SK-N-SH treated with all-trans-retinoic acid at 6 μM for 48 hours (cell line): ENCODE results near the gene SLC33A1.

Experiments used
- ATAC-seq: fragments of 200-7000 bp; cut with Tn5 transposase; 3 replicates; pipeline ENCODE4 v1.9.1; 2020; ENCODE audit warnings: mild to moderate bottlenecking, moderate library complexity
- ARNTL ChIP-seq: fragments of 450-650 bp; formaldehyde crosslinking; IDR thresholded peaks from 2 replicates; pipeline ENCODE4 v1.5.0; 2020; ENCODE audit warnings: low read depth, mild to moderate bottlenecking, moderate library complexity, borderline replicate concordance
- BACH2 ChIP-seq: fragments of 250-450 bp; sonication (Bioruptor Pico); IDR thresholded peaks from 2 replicates; pipeline ENCODE4 v1.9.0; 2021; ENCODE audit warnings: mild to moderate bottlenecking, borderline replicate concordance
- CREB5 ChIP-seq: fragments of 250-450 bp; sonication (Bioruptor Pico); IDR thresholded peaks from 2 replicates; pipeline ENCODE4 v1.5.1; 2020; ENCODE audit warnings: low read depth, mild to moderate bottlenecking, moderate library complexity
- CSRNP3 ChIP-seq: fragments of 250-450 bp; sonication (Bioruptor Pico); IDR thresholded peaks from 2 replicates; pipeline ENCODE4 v1.5.1; 2021; ENCODE audit warnings: mild to moderate bottlenecking, moderate library complexity
- ESRRG ChIP-seq: fragments of 250-450 bp; sonication (Bioruptor Pico); IDR thresholded peaks from 2 replicates; pipeline ENCODE4 v1.6.1; 2021; ENCODE audit warnings: mild to moderate bottlenecking
- ISL1 ChIP-seq: fragments of 250-450 bp; sonication (Bioruptor Pico); IDR thresholded peaks from 2 replicates; pipeline ENCODE4 v2.1.2; 2022; ENCODE audit warnings: mild to moderate bottlenecking, moderate library complexity
- OSR1 ChIP-seq: fragments of 250-450 bp; sonication (Bioruptor Pico); IDR thresholded peaks from 2 replicates; pipeline ENCODE4 v1.8.0; 2022; ENCODE audit warnings: moderate library complexity, mild to moderate bottlenecking, inconsistent platforms
- POU6F1 ChIP-seq: fragments of 250-450 bp; sonication (Bioruptor Pico); IDR thresholded peaks from 2 replicates; pipeline ENCODE4 v1.8.0; 2021; ENCODE audit warnings: low read depth, mild to moderate bottlenecking, moderate library complexity, borderline replicate concordance
- PPARA ChIP-seq: fragments of 250-450 bp; sonication (Bioruptor Pico); IDR thresholded peaks from 2 replicates; pipeline ENCODE4 v1.5.0; 2020; ENCODE audit warnings: mild to moderate bottlenecking, borderline replicate concordance
- RARB ChIP-seq: fragments of 250-450 bp; sonication (Bioruptor Pico); IDR thresholded peaks from 2 replicates; pipeline ENCODE4 v1.8.0; 2021; ENCODE audit warnings: mild to moderate bottlenecking, moderate library complexity
- SNAI2 ChIP-seq: fragments of 250-450 bp; sonication (Bioruptor Pico); IDR thresholded peaks from 2 replicates; pipeline ENCODE4 v1.5.0; 2020; ENCODE audit warnings: mild to moderate bottlenecking, moderate library complexity
- TCF4 ChIP-seq: fragments of 250-450 bp; sonication (Bioruptor Pico); IDR thresholded peaks from 2 replicates; pipeline ENCODE4 v1.8.0; 2021; ENCODE audit warnings: mild to moderate bottlenecking, moderate library complexity, borderline replicate concordance
- TSHZ2 ChIP-seq: fragments of 250-450 bp; sonication (Bioruptor Pico); IDR thresholded peaks from 2 replicates; pipeline ENCODE4 v1.5.0; 2020; ENCODE audit warnings: mild to moderate bottlenecking, moderate library complexity
- ZC3H10 ChIP-seq: fragments of 250-450 bp; sonication (Bioruptor Pico); IDR thresholded peaks from 2 replicates; pipeline ENCODE4 v1.5.1; 2021; ENCODE audit warnings: mild to moderate bottlenecking, moderate library complexity
- ZFP3 ChIP-seq: fragments of 250-450 bp; sonication (Bioruptor Pico); IDR thresholded peaks from 2 replicates; pipeline ENCODE4 v1.5.0; 2020; ENCODE audit warnings: mild to moderate bottlenecking, moderate library complexity
- ZFP30 ChIP-seq: fragments of 450-650 bp; formaldehyde crosslinking; IDR thresholded peaks from 2 replicates; pipeline ENCODE4 v1.5.0; 2022; ENCODE audit warnings: mild to moderate bottlenecking, moderate library complexity
- ZNF565 ChIP-seq: fragments of 450-650 bp; formaldehyde crosslinking; conservative IDR thresholded peaks from 2 replicates; pipeline ENCODE4 v1.5.0; 2020; ENCODE audit warnings: low read depth, mild to moderate bottlenecking, moderate library complexity

The SLC33A1 gene

GRCh38 chr3:155870945-155871745 lies 16.9 kb upstream of the SLC33A1 start (continued):
- TF ChIP-seq TSHZ2 (CRISPR knock-in tag) (no peak), ZFP30 (no peak; the same call in 1 of the 2 replicates), TCF4 (CRISPR knock-in tag) (no peak), CSRNP3 (no peak)

- peak; percentile 91 for ATAC-seq
Observed at GRCh38 chr3:155870133-155870944, 16.1 kb upstream of the SLC33A1 start, which contains the start of gene GMPS. GMPS (plus strand) TSS chr3:155870650; CDS start chr3:155870871, 221 bp downstream.

More at GRCh38 chr3:155870133-155870944, 16.1 kb upstream of the SLC33A1 start, which contains the start of gene GMPS:
- TF ChIP-seq SNAI2 (no peak), BACH2 (CRISPR knock-in tag) (no peak), ZFP30 (no peak), TSHZ2 (CRISPR knock-in tag) (no peak), RARB (CRISPR knock-in tag) (no peak), PPARA (CRISPR knock-in tag) (no peak), ISL1 (CRISPR knock-in tag) (no peak), ZC3H10 (CRISPR knock-in tag) (no peak), ZNF565 (CRISPR knock-in tag) (no peak), OSR1 (no peak), CREB5 (CRISPR knock-in tag) (no peak), ESRRG (CRISPR knock-in tag) (no peak), TCF4 (CRISPR knock-in tag) (no peak), ARNTL (CRISPR knock-in tag) (no peak), ZFP3 (no peak), POU6F1 (CRISPR knock-in tag) (no peak), CSRNP3 (no peak)
